Gastrocnemius medialis (tissue), 4 donors: ENCODE data around the gene ACSS1. TPM values are rescaled to one million over a fixed set of nuclear protein-coding genes. Genes with fewer than 3 reads are reported as not detected.

Experiments used
- ATAC-seq, 2 donors: fragments of 150-250 bp; one replicate each; pipeline ENCODE4 v1.9.1; 2016
- DNase-seq, 2 donors: peaks; one replicate each; pipeline ENCODE4 v3.0.0-alpha.2; 2019
- H3K27ac ChIP-seq, 4 donors: fragments of 200-600 bp; sonication (generic); 1 replicate in 1 of 4; 2 replicates in 3 of 4; pipeline ENCODE4 v1.5.1; 2016 to 2018; ENCODE audit warnings: mild to moderate bottlenecking in 2 of 4, moderate library complexity in 1 of 4
- H3K27me3 ChIP-seq, 3 donors: fragments of 200-600 bp; sonication (generic) in 2 of 3; 1 replicate in 1 of 3; 2 replicates in 2 of 3; pipeline versions ENCODE4 v1.5.1 to v1.6.0; 2016 to 2019; ENCODE audit warnings: mild to moderate bottlenecking in 1 of 3, moderate library complexity in 1 of 3
- H3K36me3 ChIP-seq, 2 donors: fragments of 200-600 bp; sonication (generic) in 1 of 2; one replicate each; pipeline ENCODE4 v1.5.1; 2017 to 2018
- H3K4me1 ChIP-seq, 2 donors: fragments of 200-600 bp; sonication (generic) in 1 of 2; one replicate each; pipeline ENCODE4 v1.5.1; 2016 to 2017; ENCODE audit warnings: mild to moderate bottlenecking in 2 of 2
- H3K4me3 ChIP-seq, 4 donors: fragments of 200-600 bp; sonication (generic) in 3 of 4; 1 replicate in 1 of 4; 2 replicates in 3 of 4; pipeline ENCODE4 v1.5.1; 2016 to 2019; ENCODE audit warnings: mild to moderate bottlenecking in 2 of 4
- H3K9me3 ChIP-seq, 3 donors: fragments of 200-600 bp; sonication (generic) in 2 of 3; 1 replicate in 1 of 3; 2 replicates in 2 of 3; pipeline ENCODE4 v1.5.1; 2016 to 2019
- POLR2A ChIP-seq, 2 donors: fragments of 450-650 bp; IDR thresholded peaks; one replicate each; pipeline ENCODE4 v1.6.1; 2017; ENCODE audit warnings: antibody characterized with exemption in 2 of 2, mild to moderate bottlenecking in 2 of 2, moderate library complexity in 2 of 2
- in situ Hi-C, 4 donors: fragments of 200-750 bp; cut with MboI; loops; one replicate each; pipeline versions ENCODE4 v1.15.0 to v1.8.0; 2017; ENCODE audit warnings: low sequenced_read_pairs in 4 of 4
- intact Hi-C: fragments of 100-400 bp; cut with DNase I; formaldehyde crosslinking; loops from one replicate; pipeline ENCODE4 v1.15.1; 2023; ENCODE audit warnings: low total_unique reads
- total RNA-seq, 4 donors: library from RNA; depleted of rRNA; stranded (reverse); fragments of >200 nt; gene quantifications; one replicate each; pipeline versions ENCODE4 v1.1.0 to v1.2.3, GENCODE V29; 2016
- TF ChIP-seq, protein P1 (sequence below), 5 experiments: fragments of 450-650 bp in 3 of 5; fragments of 200-600 bp in 2 of 5; sonication (generic) in 2 of 5; IDR thresholded peaks in 4 of 5; conservative IDR thresholded peaks in 1 of 5; 1 replicate in 4 of 5; 2 replicates in 1 of 5; pipeline ENCODE4 v1.5.1; 2016 to 2019; ENCODE audit warnings: antibody characterized with exemption in 5 of 5, mild to moderate bottlenecking in 3 of 5, moderate library complexity in 3 of 5

ACSS1 gene
- total RNA-seq, 4 donors from 2014 or later, result 11.4 to 84.6 (median 11.8) TPM

DNA sequence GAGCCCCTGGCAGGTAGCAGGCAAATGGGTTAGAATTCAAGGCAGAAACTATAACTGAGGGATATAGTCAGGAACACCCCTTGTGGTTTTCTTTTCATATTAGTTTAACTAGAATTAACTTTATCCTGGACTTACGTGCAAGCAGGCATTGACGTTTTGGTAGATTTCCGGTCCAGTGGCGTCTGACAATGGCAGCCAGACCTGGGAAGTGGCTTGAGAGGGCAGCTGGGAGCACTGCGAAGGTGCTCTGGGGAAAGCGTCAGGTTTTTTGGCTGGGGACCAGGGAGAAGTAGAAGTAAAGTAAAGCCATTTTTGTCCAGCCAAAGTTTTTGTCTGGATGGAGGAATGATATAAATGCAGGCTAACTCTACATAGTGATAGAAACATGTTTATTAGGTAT is 8.4 kb upstream of the ACSS1 start:
- in situ Hi-C loops (loop anchor here (5.0 to 25.0 kb wide), 5 partner anchors 69 to 1429 kb away; partner anchors contain the start of genes CST3 (in 2 of the 4), ABHD12 (in 1 of the 4), ENTPD6 (in 1 of the 4) and ZNF337 (in 1 of the 4)), intact Hi-C loops (no loop called here)
- H3K4me3 ChIP-seq, result no peak overlapping the region

DNA sequence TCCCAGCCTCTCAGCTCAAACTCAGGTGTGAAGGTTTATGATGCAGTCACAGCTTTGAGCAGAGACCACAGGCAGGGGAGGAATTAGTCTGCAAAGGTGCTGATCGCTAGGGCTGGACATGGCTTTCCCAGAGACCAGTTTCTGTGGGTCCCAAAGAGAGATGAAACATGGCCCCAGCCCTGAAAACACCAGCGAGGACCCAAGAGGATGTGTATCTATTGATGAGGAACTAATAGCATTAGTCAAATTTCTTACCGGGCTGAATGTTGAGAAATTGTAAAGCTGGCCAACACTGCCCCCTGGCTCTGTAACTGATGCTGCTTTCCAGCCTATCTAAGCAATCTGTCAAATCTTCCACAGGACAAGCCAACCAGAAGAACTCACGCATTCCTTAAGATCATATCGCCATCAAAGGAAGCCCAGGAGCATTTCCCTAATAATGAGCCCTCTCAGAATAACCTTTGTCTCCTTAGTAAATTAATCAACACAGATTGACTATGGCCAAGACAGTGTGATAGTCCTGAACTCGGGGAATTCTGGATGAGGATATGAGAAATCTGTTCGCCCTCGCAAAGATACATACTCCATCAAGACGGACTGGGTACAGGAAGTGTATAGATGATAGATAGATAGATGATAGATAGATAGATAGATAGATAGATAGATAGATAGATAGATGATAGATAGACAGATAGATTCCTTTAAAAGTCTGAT is 7.8 kb upstream of the ACSS1 start:
- ATAC-seq, result peak; percentile 88 to 93
- in situ Hi-C loops (loop anchor here (5.0 to 25.0 kb wide), 5 partner anchors 68 to 1428 kb away; partner anchors contain the start of genes CST3 (in 2 of the 4), ABHD12 (in 1 of the 4), ENTPD6 (in 1 of the 4) and ZNF337 (in 1 of the 4)), intact Hi-C loops (loop anchor here (1.0 kb wide), 1 partner anchor 71 kb away; no protein-coding TSS in a partner anchor)
- peaks cover 0 to 3% (median 0%) of the 10 kb centered on the region in 3 donors for H3K27me3 ChIP-seq
- no peaks in the 10 kb centered on the region for H3K9me3 ChIP-seq
- H3K4me3 ChIP-seq, result no peak overlapping the region
- H3K36me3 ChIP-seq, result no peaks in the 10 kb centered on the region
- DNase-seq, result peak in 1 of 2 donors; percentile 54
- TF ChIP-seq, protein P1, sequence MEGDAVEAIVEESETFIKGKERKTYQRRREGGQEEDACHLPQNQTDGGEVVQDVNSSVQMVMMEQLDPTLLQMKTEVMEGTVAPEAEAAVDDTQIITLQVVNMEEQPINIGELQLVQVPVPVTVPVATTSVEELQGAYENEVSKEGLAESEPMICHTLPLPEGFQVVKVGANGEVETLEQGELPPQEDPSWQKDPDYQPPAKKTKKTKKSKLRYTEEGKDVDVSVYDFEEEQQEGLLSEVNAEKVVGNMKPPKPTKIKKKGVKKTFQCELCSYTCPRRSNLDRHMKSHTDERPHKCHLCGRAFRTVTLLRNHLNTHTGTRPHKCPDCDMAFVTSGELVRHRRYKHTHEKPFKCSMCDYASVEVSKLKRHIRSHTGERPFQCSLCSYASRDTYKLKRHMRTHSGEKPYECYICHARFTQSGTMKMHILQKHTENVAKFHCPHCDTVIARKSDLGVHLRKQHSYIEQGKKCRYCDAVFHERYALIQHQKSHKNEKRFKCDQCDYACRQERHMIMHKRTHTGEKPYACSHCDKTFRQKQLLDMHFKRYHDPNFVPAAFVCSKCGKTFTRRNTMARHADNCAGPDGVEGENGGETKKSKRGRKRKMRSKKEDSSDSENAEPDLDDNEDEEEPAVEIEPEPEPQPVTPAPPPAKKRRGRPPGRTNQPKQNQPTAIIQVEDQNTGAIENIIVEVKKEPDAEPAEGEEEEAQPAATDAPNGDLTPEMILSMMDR (IDR thresholded peaks at IDR 0.05 in 4 of 5, conservative IDR thresholded peaks at IDR 0.05 in 1 of 5), result peak; percentile 83 to 91 (median 86)
- TF ChIP-seq POLR2A (IDR thresholded peaks at IDR 0.05), result no peak
- peaks cover 0 to 3% of the 10 kb centered on the region in 2 donors for H3K4me1 ChIP-seq
- H3K27ac ChIP-seq, result no peak overlapping the region

More for the DNA sequence above, 8.4 kb upstream of the ACSS1 start:
- Histone ChIP-seq H3K4me1 (peaks cover 0 to 3% of the 10 kb centered on the region in 2 donors), H3K9me3 (no peaks in the 10 kb centered on the region), H3K27me3 (peaks cover 0 to 3% (median 0%) of the 10 kb centered on the region in 3 donors), H3K27ac (no peak overlapping the region), H3K36me3 (no peaks in the 10 kb centered on the region)
- TF ChIP-seq, protein P1 (IDR thresholded peaks at IDR 0.05 in 4 of 5, conservative IDR thresholded peaks at IDR 0.05 in 1 of 5), result no peak
- no peak for TF ChIP-seq POLR2A (IDR thresholded peaks at IDR 0.05)
- DNase-seq, result peak in 1 of 2 donors; percentile 9
- ATAC-seq, result no peak

DNA sequence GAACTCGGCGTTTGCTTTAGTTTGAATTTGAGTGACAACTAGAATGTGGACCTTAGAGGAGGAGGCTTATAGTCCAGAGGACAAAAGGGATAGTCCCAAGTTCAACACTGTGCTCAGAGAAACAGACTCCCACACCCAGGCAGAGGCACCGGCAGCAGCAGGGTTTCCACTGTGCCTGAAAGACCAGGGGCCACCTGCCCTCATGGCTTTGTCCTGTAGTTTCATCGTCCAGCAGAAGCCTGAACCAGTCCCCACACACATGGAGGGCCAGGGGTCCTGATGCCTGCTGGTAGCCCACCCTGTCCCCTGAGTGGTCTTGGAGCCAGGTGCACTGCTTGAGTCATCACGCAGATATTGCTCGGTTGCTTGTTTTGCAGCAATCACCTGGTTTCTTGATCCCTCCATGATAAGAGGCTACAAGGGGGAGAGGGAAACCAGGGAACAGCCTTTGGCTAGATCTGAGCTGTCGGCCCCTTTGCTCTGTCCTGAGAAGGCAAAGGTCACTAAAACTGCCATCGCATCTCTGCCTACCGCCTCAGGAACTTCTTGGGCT is 7.2 kb upstream of the ACSS1 start:
- Histone ChIP-seq H3K4me3 (no peak overlapping the region), H3K9me3 (no peaks in the 10 kb centered on the region), H3K36me3 (no peaks in the 10 kb centered on the region), H3K27ac (no peak overlapping the region), H3K27me3 (peaks cover 0 to 3% (median 0%) of the 10 kb centered on the region in 3 donors), H3K4me1 (peaks cover 0 to 3% of the 10 kb centered on the region in 2 donors)
- intact Hi-C loops (loop anchor here (1.0 kb wide), 1 partner anchor 71 kb away; no protein-coding TSS in a partner anchor), in situ Hi-C loops (loop anchor here (5.0 to 25.0 kb wide), 5 partner anchors 68 to 1428 kb away; partner anchors contain the start of genes CST3 (in 2 of the 4), ABHD12 (in 1 of the 4), ENTPD6 (in 1 of the 4) and ZNF337 (in 1 of the 4))
- ATAC-seq, result peak in 1 of 2 donors; percentile 11
- DNase-seq, result peak in 1 of 2 donors; percentile 10
- TF ChIP-seq POLR2A (IDR thresholded peaks at IDR 0.05), result no peak

DNA sequence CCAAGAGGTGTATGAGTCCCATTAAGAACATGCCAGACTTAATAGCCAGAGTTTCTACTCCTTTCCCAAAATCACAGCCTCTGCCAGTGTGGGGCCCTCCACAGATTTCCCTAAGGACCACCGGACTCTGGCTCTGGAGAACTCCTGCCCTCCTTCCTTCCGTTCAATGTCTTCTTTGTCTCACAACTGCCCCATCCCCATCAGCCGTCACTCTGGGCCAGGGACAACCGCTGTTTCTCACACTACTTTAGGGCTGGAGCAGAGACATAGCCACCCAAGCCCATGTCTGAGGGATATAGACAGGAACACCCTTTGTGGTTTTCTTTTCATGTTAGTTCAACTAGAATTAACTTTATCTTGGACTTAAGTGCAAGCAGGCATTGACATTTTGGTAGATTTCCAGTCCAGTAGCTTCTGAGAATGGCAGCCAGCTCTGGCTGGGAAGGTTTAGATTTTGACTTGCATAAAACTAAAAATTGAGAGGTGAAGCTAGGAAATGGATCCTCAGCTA is 6.7 kb upstream of the ACSS1 start:
- no peak for TF ChIP-seq POLR2A (IDR thresholded peaks at IDR 0.05)
- TF ChIP-seq, protein P1 (IDR thresholded peaks at IDR 0.05 in 4 of 5, conservative IDR thresholded peaks at IDR 0.05 in 1 of 5), result no peak
- Histone ChIP-seq H3K27me3 (peaks cover 0 to 2% (median 0%) of the 10 kb centered on the region in 3 donors), H3K27ac (no peak overlapping the region), H3K36me3 (no peaks in the 10 kb centered on the region), H3K4me3 (no peak overlapping the region), H3K9me3 (no peaks in the 10 kb centered on the region), H3K4me1 (peaks cover 0 to 3% of the 10 kb centered on the region in 2 donors)
- intact Hi-C loops (loop anchor here (1.0 kb wide), 1 partner anchor 70 kb away; no protein-coding TSS in a partner anchor), in situ Hi-C loops (loop anchor here (5.0 to 25.0 kb wide), 5 partner anchors 67 to 1427 kb away; partner anchors contain the start of genes CST3 (in 2 of the 4), ABHD12 (in 1 of the 4), ENTPD6 (in 1 of the 4) and ZNF337 (in 1 of the 4))
- peak in 1 of 2 donors; percentile 2 for DNase-seq
- no peak for ATAC-seq
